NCI-H1694 (cell line): ENCODE results near the gene PTH2R.
"Not testable (repeated sequence)": the region's sequence is repeated elsewhere in the genome, so short reads cannot be mapped to it uniquely, and the experiment has no call there.

Source experiments
- DNase-seq: peaks from one replicate; lab custom pipeline; 2025; lab: John Stamatoyannopoulos, UW

PTH2R gene, protein sequence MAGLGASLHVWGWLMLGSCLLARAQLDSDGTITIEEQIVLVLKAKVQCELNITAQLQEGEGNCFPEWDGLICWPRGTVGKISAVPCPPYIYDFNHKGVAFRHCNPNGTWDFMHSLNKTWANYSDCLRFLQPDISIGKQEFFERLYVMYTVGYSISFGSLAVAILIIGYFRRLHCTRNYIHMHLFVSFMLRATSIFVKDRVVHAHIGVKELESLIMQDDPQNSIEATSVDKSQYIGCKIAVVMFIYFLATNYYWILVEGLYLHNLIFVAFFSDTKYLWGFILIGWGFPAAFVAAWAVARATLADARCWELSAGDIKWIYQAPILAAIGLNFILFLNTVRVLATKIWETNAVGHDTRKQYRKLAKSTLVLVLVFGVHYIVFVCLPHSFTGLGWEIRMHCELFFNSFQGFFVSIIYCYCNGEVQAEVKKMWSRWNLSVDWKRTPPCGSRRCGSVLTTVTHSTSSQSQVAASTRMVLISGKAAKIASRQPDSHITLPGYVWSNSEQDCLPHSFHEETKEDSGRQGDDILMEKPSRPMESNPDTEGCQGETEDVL

DNA sequence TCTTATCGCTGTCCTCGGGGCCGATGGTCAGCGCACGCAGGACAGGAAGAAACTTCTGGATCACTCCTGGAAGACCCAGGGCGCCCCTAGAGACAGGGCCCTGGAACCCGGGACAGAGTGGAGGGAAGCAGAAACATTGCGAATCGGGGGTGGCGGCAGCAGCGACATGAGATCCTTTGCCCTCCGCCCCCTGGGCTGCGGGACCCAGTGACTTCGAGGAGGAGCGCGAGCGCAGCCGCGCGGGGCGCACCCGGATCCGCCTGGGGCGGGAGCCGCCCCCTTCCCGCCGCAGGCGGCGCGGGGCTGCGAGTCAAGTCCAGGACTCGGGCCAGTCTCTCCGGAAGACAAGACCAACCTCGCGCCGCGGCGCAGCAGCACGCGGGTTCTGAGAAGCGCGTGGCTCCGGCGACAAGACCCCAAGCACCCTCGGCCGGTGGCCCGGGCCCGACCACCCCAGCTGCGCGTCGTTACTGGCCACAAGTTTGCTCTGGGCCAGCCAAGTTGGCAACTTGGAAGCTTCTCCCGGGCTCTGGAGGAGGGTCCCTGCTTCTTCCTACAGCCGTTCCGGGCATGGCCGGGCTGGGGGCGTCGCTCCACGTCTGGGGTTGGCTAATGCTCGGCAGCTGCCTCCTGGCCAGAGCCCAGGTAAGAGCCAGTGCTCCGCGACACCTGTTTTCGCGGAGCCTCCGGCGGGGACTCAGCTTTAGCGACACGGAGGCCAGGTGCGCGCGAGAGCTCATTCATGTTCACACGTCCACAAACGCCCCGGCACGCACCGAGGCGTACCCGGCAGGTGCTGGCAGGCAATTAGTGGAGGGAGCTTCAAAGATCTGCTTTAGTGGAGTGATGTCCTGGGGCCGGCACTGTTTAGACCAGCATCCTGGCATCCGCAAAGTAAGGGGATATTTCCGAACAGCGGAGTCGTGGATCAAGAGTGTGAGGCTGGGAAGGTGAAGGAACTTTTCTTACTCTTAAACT is at the start of gene PTH2R:
PTH2R (plus strand) TSS at position 319 of the 978 bp plus-strand sequence; CDS start at position 571, 252 bp downstream.
- DNase-seq = no peak

DNA sequence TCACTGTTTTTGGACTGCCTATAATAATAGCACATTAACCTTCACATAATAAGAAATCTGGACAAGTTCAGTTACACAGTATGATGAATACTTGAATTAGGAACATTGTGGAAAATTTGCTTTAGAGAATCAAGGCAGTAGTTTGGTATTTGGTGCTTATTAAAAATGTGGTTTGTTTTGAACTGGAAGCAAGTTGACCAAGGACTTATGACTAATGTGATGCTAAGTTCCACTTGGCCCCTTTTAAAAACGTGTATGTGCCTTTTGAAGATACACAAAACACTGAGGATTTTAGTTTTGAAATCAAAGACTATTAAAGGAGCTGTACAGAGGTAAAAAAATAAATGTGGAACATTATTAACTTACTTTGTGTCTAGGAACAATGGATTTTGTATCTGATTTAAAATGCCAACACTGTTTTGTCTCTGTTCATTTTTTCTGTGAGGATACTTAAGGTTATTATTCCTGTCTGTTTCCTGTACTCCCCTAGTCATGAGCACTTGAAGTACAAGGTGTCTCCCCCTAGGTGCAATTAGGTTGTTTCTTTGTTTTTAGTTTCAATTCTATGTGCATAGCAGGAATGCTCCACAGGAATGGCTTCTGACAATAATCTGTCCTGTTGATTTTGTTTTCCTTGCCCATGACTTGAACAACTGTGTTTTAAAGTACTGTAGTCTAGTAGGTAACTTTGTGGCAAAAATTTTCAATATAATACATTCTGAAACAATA is 49.6 kb upstream of the PTH2R start:
- DNase-seq = no peak

DNA sequence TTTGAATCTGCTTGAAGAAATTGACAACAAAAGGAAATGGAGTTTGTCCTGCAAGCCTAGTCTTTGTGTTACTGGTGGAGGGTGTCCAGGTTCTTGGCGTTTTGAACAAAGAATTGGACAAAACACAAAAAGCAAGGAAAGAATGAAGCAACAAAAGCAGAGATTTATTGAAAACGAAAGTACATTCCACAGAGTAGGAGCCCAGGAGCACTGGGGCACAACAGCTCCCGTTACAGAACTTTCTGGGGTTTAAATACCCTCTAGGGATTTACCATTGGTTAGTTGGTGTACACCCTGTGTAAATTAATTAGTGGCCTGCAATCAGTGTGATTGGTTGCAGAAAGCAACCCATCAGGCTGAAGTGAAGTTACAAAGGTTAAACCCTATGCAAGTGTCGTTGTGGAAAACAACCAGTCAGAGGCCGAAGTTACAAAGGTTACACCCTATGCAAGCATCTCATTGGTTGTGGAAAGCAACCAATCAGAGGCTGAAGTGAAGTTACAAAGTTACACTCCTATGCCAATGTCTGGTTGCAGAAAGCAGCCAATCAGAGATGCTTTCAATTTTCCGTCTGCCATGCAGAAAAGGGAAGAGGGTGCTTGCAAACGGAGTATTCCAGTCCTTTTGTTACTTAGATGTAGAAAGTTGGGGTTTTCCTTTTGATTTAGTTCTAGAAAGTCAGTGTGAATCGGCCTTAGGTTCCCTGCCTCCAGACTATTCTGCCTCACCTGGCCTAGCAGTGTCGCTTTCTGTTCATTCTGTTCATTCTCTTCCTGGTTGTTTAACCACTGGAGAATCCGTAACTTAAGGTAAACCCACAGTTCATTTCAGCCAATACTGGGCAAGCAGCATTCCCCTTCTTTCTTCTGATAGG is 47.6 kb upstream of the PTH2R start:
- DNase-seq = no peak

DNA sequence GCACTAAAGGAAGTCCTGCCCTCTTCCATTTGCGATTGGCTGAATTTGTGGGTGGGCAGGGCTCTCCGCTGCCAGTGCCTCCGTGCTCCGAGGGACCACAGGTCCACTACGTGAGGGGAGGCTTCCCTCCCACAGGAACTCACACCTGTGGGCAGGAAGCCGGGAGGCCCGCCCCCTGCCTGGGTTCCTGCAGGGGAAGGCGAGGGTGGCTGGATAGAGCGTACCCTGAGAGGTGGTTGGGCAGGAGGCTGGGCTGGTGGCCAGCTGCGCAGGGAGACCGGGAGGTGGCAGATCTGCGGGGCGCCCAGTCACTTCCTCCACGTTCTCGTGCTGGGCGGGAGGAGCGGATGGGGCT is 47.0 kb upstream of the PTH2R start:
- DNase-seq = no peak

DNA sequence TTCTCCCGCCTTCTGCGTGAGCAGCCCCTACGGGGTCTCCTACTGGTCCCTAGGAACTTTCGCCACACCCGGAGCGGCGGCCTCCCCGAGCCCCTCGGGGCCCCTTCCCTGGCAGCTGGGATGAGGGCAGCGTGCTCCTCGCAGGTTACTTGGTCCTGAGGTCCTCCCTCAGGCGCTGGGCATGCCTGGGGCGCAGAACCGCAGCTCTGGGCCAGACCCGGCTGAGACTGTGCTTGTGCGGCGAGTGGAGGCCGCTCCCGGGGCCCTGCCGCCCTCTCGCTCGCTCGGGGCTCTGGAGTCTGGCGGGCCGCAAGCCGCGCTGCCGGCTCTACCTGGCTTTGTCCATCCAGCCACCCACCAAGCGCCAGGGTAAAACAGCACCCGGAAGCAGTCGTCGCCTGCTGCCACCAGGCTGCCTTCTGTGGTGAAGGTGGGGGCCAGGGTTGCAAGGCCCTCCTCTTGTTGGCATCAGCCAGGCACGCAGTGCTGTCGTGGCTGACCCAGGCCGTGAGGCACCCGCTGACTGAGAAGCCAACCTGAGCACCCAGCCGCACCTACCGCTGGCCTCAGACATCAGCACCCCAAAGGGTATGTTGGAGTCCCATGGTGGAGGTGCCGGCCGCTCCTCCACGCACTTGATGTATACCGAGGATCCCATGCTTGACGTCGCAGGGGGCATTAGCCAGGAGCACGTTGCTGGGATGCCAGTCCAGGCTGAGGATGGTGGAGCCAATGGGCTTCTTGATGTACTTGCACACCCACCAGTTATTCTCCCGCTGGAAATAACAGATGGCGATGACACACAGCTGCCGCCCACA is 46.1 kb upstream of the PTH2R start:
- DNase-seq = no peak

DNA sequence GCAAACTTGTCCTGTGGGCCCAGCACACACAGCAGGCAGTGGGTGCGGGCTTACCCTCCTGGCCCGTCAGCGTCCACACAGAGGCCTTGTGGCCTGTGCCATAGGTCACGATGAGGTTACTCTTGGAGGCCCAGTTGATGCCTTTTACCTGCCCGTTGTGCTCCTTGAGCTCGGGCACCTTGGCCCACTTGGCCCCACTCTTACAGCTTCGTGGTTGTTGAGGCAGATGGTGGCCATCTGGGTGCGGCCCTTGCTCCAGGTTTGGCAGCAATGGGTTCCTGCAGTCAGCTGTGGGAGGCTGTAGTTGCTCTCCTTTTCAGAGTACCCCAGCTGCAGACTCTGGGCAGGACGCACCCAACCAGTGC is 45.5 kb upstream of the PTH2R start:
- no peak for DNase-seq

DNA sequence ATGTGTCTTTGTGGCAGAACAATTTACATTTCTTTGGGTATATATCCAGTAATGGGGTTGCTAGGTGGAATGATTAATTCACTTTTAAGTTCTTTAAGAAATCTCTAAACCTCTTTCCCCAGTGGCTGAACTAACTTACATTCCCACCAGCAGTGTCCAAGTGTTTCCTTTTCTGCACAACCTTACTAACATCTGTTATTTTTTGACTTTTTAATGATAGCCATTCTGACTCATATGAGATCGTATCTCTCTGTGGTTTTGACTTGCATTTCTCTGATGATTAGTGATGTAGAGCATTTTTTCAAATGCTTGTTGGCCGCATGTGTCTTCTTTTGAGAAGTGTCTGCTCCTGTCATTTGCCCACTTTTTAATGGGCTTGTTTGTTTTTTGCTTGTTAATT is 43.1 kb upstream of the PTH2R start:
- DNase-seq = no peak

DNA sequence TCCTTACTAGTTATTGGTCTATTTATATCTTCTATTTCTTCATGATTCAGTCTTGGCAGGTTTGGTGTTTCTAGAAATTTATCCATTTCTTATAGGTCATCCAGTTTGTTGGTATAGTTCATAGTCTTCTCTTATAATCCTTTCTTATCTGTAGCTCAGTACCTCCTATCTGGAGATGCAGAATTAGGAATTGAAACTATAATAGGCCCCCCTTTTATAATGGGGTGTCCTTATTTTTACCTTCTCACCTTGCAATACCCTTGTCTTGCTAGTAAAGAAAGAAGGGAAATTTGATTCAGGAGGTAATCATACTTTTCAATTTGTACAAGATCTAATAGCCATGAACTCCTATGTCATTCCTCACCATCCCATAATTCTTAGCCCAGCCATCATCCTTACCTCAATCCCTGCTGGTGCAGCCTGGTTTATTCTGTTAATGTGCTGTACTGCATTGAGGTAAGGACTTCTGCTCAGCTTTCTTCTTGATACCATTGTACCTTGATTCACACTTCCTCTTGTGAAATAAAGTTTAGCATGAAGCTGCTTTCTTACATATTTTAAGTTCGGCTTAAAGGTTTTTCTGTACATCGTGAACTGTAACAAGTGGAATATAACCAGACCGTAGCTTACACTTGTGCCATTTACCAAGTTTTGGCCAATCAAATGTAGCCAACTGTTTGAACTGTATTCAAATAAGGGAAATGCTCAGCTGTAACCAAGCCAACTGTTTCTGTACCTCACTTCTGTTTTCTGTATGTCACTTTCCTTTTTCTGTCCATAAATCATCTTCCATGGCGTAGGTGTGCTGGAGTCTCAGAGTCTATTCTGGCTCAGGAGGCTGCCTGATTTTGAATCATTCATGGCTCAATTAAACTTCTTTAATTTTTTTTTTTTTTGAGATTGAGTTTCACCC is 40.1 kb upstream of the PTH2R start:
- DNase-seq = no peak

DNA sequence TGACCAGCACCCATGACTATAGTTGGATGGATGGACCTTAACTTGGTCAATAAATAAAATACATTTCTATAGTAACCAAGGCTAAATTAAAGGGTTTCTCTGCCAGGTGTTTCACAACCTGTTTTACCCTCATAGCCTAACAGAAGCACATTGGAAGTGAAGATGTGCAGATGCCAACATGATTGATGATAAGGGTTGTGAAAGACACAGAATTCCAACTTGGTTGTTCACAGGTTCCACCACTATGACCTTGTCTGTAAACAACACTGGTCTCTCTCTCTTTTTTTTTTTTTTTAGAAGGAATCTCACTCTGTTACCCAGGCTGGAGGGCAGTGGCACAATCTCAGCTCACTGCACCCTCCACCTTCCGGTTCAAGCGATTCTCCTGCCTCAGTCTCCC is 37.5 kb upstream of the PTH2R start:
- DNase-seq = no peak

DNA sequence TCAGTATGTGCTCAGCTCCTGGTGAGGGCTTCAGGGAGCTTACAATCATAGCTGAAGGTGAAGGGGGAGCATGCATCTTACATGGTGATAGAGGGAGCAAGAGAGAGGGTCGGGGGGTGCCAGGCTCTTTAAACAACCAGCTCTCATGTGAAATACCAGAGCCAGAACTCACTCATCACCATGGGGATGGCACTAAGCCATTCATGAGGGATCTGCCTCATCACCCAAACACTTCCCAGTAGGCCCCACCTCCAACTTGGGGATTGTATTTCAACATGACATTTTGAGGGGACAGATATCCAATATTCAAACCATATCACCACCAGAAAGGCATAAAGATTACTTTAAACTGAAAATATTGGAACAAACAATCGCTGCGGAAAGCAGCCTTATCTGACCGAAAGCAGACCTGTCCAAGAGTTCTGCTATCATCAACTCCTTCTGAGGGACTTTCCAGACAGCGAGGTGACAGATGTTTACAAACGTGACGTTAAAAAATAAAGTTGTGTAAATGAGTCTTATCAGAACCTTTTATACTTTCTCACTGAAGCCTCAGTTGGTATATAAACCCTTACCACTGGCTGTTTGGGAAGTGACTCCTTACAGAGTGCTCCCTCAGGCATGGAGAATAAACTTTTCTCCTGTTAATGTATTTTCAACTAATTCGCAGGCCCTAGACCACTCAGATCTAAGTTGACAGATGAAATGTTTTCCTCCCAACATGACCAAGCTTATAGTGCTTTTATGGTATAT is 35.5 kb upstream of the PTH2R start:
- DNase-seq = no peak

DNA sequence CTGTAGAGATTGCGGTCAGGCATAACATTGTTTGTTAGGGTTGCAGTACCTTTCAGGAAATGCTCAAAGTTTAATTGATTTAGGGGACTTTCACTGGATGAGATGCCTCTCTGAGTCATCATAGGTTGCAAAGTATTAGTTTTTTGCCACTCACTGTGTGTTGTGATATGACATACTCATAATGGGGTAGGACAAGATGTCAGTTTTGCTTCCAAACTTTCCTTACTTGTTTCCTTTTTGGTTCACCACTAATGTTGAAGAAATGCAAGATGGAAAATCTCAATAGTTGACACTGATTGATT is 35.0 kb upstream of the PTH2R start:
- DNase-seq = no peak

DNA sequence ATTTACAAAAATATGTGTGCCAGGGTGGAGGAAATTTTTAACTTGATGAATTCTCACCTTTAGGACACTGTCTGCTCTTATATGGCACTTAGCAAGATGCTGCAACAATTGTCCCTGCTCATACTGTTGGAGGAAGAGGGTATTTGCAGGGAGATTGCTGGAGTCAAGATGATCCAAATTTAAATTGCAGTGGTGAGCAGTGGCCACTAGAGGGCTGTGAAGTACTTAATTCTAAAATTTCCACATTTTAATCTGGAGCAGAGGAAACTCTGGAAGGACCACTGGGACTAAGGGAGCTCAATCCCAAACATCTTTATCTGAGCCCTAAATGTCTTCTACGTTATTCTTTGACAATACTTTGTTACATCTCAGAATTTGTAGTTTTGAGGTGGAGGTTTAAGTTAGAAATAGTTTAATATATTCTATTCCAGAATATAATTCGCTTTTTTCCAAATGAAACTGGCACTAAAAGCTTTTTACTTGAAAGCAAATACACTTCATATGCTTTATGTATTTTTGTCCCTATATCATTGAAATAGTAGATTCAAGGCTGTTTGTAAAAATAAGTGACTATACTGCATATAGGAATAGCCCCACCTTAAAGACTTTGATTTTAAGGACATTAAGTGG is 33.0 kb upstream of the PTH2R start:
- peak; percentile 72 for DNase-seq

DNA sequence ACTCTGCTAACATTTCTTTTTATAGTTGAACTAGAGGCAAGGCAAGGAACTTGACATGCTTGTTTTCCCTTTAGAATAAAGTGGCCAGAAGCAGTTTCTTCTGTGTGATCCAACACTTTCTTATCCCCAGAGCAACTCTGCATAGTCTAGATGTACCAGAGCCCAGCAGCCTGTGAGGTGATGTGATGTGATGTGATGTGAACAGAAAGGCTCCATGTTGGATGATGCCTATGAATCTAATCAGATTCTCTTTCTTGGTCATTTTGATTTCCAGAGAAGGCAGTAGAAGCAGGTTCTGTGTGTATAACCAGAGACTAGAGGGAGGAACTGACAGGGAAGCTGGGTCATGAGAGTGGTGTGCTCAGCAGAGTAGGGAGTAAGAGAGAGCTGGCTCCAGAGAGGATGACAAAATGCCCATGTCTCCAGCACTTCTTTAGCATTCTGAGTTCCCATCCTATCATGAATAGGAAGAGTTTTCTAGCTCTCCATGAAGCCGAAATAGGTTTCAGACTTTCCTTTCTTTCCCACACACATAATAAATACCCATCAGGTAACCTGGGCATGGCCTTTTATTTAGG is 31.0 kb upstream of the PTH2R start:
- DNase-seq = no peak

DNA sequence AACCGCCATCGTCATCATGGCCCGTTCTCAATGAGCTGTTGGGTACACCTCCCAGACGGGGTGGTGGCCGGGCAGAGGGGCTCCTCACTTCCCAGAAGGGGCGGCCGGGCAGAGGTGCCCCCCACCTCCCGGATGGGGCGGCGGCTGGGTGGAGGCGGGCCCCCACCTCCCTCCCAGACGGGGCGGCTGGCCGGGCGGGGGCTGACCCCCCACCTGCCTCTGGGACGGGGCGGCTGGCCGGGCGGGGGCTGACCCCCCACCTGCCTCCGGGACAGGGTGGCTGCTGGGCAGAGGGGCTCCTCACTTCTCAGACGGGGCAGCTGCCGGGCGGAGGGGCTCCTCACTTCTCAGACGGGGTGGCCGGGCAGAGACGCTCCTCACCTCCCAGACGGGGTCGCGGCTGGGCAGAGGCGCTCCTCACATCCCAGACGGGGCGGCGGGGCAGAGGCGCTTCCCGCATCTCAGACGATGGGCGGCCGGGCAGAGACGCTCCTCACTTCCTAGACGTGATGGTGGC is 29.2 kb upstream of the PTH2R start:
- not testable (repeated sequence) for DNase-seq

DNA sequence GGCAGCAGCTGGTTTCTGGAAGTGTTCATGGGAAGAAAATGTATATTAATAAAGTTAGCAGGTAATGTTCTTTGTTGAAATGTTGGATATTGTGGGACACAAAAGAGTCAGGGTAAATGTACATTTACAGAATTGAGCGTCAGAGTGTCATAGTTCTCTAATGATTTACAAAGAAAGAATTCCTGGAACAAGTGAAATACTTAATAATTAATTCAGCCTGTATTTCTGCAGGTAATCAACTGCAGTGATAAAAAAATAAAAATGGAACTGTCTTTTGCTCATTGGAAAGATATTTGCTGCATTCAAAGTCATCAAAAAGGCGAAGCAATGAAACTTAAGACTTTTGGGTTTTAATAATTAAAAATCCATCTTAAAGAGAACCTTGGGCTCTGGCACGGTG is 27.4 kb upstream of the PTH2R start:
- no peak for DNase-seq

DNA sequence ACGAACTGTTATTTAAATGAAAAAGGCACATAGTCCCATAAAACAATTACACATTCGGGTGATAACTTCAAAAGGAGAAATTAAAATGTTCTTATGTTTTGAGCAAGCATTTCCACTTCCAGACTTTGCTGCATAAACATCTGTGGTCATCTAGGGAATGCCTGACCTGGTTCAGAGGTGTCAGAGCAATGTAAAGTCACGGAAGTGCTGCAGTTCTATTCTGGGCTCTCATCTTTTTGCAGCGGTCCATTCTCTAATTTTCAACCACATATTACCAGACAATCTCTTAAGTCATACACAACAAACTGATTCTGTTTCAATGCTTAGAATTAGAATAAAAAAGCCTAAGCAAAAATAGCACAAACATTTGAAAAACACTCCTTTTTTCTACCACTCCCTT is 22.0 kb upstream of the PTH2R start:
- DNase-seq = no peak

DNA sequence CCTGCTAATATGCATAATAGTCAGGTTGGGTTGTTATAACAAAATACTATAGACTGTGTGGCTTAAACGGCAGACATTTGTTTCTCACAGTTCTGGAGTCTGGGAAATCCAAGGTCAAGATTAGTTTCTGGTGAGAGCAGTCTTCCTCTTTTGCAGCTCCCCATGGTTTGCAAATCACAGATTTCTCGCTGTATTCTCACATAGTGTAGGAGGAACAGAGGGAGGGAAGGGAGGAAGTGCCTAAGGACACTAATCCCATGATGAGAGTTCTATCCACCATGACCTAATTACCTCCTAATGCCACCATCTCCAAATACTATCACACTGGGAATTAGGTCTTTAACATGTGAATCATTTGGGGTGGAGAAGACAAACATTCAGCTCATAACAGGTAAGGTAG is 20.1 kb upstream of the PTH2R start:
- no peak for DNase-seq

DNA sequence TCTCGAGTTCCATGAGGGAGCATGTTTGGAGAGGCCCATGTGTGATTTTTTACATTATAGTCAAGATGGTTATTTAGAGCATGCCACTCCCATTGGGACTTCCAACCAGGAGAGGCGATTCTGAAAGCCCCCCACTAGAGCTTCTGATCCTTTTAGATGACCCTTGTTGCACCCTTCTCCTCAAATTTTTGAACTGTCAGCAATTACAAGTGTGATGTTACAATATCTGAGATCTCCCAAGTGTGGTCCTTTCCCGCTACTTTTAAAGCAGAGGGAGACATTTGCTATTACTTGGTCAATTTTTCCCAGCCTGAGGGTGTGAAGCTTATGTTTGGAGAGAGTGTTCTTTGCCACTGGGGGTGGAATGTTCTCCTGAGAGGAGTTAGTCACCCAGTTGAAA is 16.7 kb upstream of the PTH2R start:
- no peak for DNase-seq
